Esophagus mucosa (tissue), 1 donor: ENCODE measurements around the gene PLA2G12A. TPM values are rescaled to one million over a fixed set of nuclear protein-coding genes. Genes with fewer than 3 reads are reported as not detected.

Experiments used
- ATAC-seq: fragments of 200-7000 bp; cut with Tn5 transposase; one replicate; pipeline ENCODE4 v1.9.1; 2020
- total RNA-seq: library from RNA; stranded (reverse); gene quantifications from one replicate; pipeline ENCODE4 v1.2.4, GENCODE V29; 2023
- donor health status: DM: yes; HTN: yes; CAD: no.

Gene PLA2G12A
- total RNA-seq, result 34.8 TPM

DNA sequence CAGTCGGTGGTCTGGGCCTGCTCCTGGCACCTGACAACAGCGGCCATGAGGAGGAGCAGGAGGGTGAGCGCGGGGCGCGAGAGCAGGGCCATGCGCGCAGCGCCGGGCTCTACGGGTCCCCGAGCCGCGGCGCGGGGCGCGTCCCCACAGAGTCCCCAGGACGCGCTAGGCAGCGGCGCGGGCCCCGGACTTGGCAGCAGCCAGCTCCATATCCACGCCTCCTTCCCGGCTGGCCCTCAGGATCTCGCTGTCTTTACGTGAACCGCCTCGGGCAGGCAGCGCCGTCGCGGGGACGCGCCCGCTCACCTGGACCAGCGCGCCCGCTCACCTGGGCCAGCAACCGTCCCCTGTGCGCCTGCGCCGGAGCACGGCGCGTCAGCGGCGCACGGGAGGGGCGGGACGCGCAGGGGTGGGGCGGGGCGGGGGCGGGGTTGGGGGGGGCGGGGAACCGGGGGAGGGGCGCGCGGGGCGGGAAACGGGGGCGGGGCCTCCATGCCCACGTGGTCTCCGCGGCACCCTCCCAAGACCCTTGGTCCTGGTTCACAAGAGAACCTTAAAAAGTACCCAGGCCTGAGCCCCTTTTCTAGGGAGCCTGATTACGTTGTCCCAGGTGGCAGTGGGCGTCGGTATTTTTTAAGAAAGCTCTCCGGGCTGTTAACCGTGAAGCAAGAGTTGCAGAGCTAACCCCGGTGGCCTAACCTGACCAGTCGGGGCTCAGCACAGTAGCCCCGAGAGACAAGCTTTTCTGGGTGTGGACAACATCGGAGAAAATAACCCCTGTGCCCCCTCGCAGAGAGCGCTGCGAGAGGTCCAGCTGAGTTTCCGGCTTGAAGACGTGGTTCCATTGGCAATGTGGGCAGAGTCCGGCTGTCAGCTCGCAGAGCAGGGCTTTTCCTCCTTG lies at the start of gene PLA2G12A:
Gene PLA2G12A (minus strand): TSS at position 353 of the 901 bp plus-strand sequence. CDS start 261 bp downstream, at position 92.
- ATAC-seq, result peak; percentile 99

DNA sequence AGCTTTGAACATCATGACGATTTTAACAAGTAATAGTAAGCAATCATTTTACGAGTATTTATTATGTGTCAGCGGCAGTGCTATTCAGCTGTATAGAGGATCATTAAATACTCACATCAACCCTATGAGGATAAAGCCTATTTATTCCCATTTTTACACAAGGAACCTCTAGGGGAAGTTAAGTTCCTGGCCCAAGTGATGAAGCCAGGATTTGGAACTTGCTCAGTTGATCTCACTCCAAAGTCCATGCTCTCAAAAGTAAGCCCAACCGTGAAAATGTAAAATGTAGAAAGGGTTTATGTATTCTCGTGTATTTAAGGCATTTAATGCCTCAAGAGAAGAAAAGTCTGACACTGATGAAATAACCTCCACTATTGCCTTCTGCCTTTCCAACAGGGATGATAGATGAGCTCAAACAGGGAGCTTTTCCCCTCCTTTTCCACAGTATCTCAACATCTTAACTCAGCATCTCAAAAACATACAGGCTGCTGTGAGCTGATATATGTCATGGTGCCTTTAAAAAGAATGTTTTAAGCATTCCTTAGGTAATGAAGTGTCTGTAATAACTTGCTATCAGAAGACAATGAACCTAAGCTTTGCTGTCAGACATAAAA lies 35.0 kb upstream of the PLA2G12A start:
- ATAC-seq, result no peak

DNA sequence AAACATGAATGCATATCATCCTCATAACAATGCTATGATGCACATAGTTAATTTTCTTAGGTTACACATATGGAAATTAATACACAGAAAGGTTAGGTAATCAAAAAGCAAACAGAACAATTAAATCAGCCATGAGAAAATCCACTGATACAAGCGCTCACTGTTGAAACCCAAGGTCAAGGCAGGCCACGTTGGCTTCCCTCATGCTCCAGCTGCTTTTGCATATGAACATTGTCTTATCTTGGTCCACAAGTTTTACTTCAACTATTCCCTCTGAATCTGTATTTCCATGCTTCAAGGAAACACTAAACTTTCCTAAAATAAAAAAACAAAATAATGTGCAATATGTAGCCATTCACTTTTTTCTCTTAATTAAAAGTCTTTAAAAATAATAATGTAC lies 34.5 kb upstream of the PLA2G12A start:
- no peak for ATAC-seq

- no peak for ATAC-seq
Measured at GRCh38 chr4:109760682-109761081, 30.8 kb upstream of the PLA2G12A start.

DNA sequence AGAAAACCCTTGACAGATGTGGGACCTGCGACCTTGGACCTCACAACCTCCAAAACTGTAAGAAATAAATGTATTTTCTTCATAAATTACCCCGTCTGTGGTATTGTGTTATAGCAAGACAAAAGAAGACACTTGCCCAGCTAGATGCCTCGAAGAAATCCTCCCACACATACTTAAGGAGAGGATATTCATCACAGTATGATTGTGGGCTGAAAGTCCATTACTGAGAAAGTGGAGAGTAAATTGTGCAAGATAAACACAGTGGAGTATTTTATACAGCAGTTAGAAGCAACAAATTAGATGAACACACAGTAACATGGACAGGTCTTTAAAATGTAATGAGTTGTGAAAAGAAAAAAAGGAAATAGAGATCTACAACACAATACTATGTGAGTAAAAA lies 25.8 kb upstream of the PLA2G12A start:
- ATAC-seq, result no peak

GRCh38 chr4:109754093-109754857 lies 24.4 kb upstream of the PLA2G12A start:
- no peak for ATAC-seq

DNA sequence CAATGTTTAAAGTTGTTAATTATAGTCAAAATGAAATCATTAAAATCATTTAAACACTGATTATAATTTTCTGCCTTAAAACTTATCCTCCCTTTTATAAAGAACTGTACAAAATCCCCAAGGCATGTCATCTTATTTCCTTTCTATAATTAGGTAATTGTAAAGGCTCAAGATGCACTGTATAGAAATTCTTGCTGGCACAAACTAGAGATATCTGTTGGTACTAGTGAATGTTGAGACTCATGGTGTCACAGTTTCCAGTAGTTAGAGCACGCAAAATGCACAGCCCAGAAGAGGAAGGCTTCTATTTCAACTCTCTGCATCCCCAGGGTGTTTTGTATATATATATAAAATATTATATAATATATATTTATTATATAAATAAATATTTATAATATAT lies 22.7 kb upstream of the PLA2G12A start:
- ATAC-seq, result no peak

DNA sequence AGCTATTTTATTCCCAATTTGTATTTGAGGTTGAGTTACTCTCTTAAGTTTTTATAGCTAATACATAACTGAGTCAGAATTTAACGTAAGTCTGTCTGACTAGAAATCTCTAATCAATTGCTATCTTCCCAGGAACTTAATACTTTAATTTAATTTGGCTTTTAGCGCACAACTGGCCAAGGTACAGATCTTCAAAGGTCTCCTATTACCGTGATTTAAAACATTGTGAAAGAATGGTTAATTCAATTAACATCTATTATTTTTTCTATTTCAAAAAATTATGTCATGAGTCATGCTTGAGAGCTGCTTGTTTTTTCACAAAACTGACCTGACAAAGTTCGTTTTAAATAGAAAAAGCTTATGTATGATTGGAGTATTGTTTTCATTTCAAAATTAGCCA lies 22.0 kb upstream of the PLA2G12A start:
- ATAC-seq, result no peak

- ATAC-seq, result no peak
Measured at GRCh38 chr4:109750652-109751244, 20.9 kb upstream of the PLA2G12A start.

DNA sequence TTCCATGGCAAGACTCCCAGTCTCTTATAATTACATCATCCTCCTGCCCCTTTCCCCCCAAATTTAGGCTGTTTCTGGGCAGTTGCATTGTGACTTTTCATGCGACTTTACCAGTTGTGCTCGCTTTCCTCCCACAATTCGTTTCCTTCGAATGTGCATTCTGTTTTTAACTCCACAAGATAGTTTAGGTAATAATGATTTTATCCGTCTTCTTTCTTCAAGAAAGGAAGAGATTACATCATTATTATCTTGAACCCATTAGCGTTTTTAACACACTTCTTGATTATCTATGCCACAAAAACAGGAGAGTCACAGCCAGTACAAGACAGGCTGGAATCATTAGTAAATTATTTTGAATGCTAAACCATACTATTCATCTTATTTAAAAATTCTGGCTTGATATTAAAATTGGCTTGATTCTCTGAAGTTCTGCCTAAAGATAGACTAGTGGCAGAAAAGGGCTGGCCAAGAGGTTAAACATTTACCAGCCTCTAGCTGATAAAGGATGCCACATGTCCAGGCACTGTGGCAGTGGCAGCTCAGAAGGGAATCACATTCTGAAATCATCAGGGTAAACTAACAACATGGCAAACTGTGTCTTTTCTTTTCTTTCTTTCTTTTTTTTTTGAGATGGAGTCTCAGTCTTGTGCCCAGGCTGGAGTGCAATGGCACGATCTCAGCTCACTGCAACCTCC lies 19.7 kb upstream of the PLA2G12A start:
- no peak for ATAC-seq

GRCh38 chr4:109748114-109748513 lies 18.2 kb upstream of the PLA2G12A start:
- no peak for ATAC-seq

DNA sequence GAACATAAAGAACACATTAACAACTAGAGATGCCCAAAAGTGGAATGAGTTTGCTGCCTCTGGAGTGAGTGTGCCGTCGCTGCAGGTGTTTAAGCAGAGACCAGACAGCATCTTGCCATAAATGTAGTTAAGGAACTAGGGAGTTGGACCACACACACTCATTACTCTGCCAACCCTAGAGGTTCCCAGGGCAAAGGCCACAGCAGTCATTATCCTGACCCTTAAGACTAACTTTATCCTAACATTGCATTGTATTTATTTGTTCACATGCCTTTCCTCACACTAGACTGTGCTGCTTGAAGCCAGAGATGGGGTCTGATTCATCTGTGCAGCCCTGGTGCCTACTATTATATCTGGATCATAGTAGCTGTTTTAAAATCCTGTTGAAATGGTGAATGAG lies 16.9 kb upstream of the PLA2G12A start:
- ATAC-seq, result no peak

- ATAC-seq, result no peak
Measured at GRCh38 chr4:109745830-109746229, 16.0 kb upstream of the PLA2G12A start.

DNA sequence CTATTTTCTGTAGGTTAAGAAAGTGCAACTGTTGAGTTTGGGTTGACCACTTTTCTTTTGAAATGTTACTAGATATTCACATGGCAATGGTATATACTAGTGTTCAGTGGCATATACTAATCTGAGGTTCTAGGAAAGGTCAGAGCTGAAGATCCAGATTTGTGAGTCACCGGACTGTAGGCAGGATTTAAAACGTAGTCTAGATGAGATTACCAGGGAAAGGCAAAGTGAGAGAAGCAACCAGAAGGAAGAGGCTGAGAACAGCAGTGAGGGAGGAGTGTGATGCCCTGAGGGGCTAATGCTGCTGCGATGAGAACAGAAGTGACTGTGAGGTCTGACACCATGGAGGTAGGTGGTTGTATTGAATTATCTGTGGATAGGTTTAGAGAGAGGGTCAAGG lies 9.7 kb upstream of the PLA2G12A start:
- ATAC-seq, result peak; percentile 52

DNA sequence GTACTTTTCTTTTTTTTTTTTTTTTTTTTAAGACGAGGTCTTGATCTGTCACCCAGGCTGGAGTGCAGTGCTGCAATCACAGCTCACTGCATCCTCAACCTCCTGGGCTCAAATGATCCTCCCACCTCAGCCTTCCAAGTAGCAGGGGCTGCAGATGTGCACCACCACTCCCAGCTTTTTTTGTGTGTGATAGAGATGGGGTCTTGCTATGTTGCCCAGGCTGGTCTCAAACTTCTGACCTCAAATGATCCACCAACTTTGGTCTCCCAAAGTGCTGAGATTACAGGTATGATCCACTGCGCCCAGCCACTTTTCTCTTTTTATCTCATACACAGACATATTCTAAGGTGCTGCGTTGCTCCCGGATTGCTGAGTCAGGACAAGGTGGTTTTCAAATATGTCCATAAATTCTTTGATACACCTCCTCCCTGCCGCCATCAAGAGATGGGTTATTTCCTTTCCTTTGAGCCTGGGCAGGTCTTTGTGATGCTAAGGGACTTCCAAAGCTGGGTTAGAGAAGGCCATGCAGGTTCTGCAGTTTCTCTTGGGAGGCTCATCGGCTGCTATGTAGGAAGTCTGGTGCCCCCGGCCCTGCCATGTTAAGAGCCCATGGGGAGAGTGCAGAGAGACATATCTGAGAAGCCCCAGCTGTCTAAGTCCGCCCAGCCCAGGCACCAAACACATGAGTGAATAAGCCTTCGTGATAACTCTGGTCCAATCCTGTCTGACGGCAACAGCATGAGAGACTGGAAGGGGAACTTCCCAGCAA lies 8.4 kb upstream of the PLA2G12A start:
- no peak for ATAC-seq

- no peak for ATAC-seq
Measured at GRCh38 chr4:109735566-109736365, 5.9 kb upstream of the PLA2G12A start.

GRCh38 chr4:109733728-109734127 lies 3.9 kb upstream of the PLA2G12A start:
- no peak for ATAC-seq

DNA sequence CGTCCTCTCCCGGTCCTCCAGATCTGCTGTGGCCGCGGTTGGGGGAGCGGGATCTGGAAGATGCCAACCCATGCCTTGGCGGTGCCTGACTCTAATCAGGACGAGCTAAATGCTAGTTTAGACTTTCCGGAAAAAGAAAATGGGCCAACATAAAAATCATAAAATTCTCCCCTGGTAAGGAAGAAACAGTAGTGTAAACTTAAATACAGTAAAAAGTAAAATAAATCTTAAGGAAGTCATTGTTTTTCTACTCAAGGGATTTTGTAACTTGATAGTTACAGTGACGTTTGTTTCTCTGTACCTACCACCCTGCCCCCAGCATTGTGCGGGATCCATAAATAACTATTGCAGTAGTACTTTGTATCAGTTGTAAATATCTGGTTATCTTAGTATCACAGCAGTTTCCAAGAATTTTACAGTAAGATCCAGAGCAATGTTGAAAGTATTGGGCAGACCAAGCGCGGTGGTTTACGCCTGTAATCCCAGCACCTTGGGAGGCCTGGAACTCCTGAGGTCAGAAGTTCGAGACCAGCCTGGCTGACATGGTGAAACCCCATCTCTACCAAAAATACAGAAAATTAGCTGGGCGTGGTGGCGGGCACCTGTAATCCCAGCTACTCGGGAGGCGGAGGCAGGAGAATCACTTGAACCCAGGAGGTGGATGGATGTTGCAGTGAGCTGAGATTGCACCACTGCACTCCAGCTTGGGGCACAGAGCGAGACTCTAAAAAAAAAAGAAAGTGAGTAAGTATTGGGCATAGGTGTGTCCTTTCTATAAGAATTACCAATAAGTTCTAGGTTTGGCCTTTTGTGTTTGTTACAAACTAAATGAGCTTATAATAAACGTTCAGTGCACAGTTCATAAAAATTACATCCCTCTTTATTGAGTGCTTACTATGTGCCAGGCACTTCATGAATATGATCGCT lies 1.0 kb upstream of the PLA2G12A start:
- no peak for ATAC-seq

DNA sequence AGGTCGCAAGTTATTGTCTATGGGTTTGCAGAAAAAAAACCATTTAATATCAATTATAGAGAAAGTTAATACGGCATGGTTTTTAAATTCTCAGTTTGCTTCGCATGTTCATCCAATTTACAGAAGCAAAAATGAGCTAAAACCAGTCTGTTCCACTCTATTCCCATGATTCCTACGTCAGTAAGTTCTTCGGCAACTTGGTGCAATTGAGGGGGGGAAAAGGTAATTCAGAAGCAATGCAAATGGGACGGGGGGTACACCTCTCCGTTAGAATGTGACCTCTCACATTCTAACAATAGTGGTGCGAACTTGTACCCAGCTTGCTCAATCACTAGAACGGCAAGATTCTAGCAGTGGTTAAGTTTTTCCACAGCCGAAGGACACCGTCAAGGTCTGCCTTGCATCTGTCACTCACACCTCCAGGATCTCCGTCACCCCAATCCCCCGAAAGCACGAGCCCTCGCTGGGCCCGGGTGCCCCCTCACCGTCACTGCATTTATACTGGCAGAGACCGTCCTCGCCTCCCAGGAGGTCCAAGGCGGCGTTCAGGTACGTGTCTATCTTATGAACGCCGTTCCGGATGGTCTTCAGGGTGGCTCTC lies 653 bp downstream of the PLA2G12A start:
- ATAC-seq, result peak; percentile 21
